ENCODE data around the gene APELA. TPM values are rescaled to one million over a fixed set of nuclear protein-coding genes. Genes with fewer than 3 reads are reported as not detected.

The APELA gene
- total and polyA plus RNA-seq, 2 donors (not counting 1 experiment from before 2014, with no cell fraction given), result not detected

GRCh38 chr4:164918956-164919355 lies 42.0 kb downstream of the APELA start:
- Histone ChIP-seq H3K4me2 (replicated peaks; ENCODE audit: low read depth, low read length, poor library complexity, severe bottlenecking) (no peak overlapping the region), H3K9me3 (ENCODE audit: control extremely low read depth in 1 of 3, control insufficient read depth in 2 of 3, insufficient read depth in 1 of 3, low read length in 2 of 3) (peaks cover 0 to 6% (median 0%) of the 10 kb centered on the region in 3 donors), H3K79me2 (ENCODE audit: control insufficient read depth, insufficient read depth, low read length) (no peaks in the 10 kb centered on the region), H4K20me1 (ENCODE audit: control insufficient read depth, insufficient read depth, low read length, poor library complexity, severe bottlenecking) (no peaks in the 10 kb centered on the region), H3K36me3 (replicated peaks in 1 of 2; ENCODE audit: control extremely low read depth in 1 of 2, control insufficient read depth in 1 of 2, extremely low read depth in 1 of 2, insufficient read depth in 2 of 2, low read length in 1 of 2) (no peaks in the 10 kb centered on the region), H3K27me3 (replicated peaks in 1 of 4; ENCODE audit: control extremely low read depth in 1 of 4, control insufficient read depth in 3 of 4, insufficient read depth in 4 of 4, low read length in 3 of 4) (no peaks in the 10 kb centered on the region), H3K9ac (ENCODE audit: low read length) (no peak overlapping the region), H3K27ac (ENCODE audit: low read length in 2 of 2) (no peak overlapping the region), H3K4me1 (ENCODE audit: control insufficient read depth in 2 of 2, insufficient read depth in 2 of 2, low read length in 2 of 2) (no peaks in the 10 kb centered on the region), H3K4me3 (ENCODE audit: control extremely low read depth in 1 of 5, extremely low read depth in 1 of 5, insufficient read depth in 1 of 5, low read depth in 2 of 5, low read length in 4 of 5) (no peak overlapping the region), H2AFZ (ENCODE audit: insufficient read depth, low read depth, low read length, poor library complexity, severe bottlenecking) (no peak overlapping the region)
- intact Hi-C loops (cut with micrococcal nuclease), result no loop called here
- Mint-ChIP-seq H3K9me3 (ENCODE audit: insufficient read depth) (peaks cover 3% of the 10 kb centered on the region), H3K4me3 (no peak overlapping the region), H3K27me3 (peaks cover 3% of the 10 kb centered on the region), H3K4me1 (no peaks in the 10 kb centered on the region), H3K27ac (no peak overlapping the region)
- no peak for ATAC-seq (ENCODE audit: low read depth)
- no CpG with 5 or more reads among the region's 3 CpGs for WGBS (ENCODE audit: insufficient coverage)
- CTCF ChIA-PET, result no interaction called here
- no peak for TF ChIP-seq CTCF (IDR thresholded peaks at IDR 0.05)
- no peak for TF ChIP-seq EZH2 (IDR thresholded peaks at IDR 0.05; ENCODE audit: borderline replicate concordance, insufficient read depth, low read depth, low read length, poor library complexity, severe bottlenecking)
- DNase-seq, result no peak
- POLR2A ChIA-PET, result no interaction called here

- Histone ChIP-seq H3K79me2 (ENCODE audit: control insufficient read depth, insufficient read depth, low read length) (no peaks in the 10 kb centered on the region), H3K27me3 (replicated peaks in 1 of 4; ENCODE audit: control extremely low read depth in 1 of 4, control insufficient read depth in 3 of 4, insufficient read depth in 4 of 4, low read length in 3 of 4) (no peaks in the 10 kb centered on the region), H3K36me3 (replicated peaks in 1 of 2; ENCODE audit: control extremely low read depth in 1 of 2, control insufficient read depth in 1 of 2, extremely low read depth in 1 of 2, insufficient read depth in 2 of 2, low read length in 1 of 2) (no peaks in the 10 kb centered on the region), H3K4me3 (ENCODE audit: control extremely low read depth in 1 of 5, extremely low read depth in 1 of 5, insufficient read depth in 1 of 5, low read depth in 2 of 5, low read length in 4 of 5) (no peak overlapping the region), H3K4me2 (replicated peaks; ENCODE audit: low read depth, low read length, poor library complexity, severe bottlenecking) (no peak overlapping the region), H3K9me3 (ENCODE audit: control extremely low read depth in 1 of 3, control insufficient read depth in 2 of 3, insufficient read depth in 1 of 3, low read length in 2 of 3) (peaks cover 0 to 11% (median 0%) of the 10 kb centered on the region in 3 donors), H3K9ac (ENCODE audit: low read length) (no peak overlapping the region), H3K27ac (ENCODE audit: low read length in 2 of 2) (no peak overlapping the region), H4K20me1 (ENCODE audit: control insufficient read depth, insufficient read depth, low read length, poor library complexity, severe bottlenecking) (no peaks in the 10 kb centered on the region), H3K4me1 (ENCODE audit: control insufficient read depth in 2 of 2, insufficient read depth in 2 of 2, low read length in 2 of 2) (no peaks in the 10 kb centered on the region), H2AFZ (ENCODE audit: insufficient read depth, low read depth, low read length, poor library complexity, severe bottlenecking) (no peak overlapping the region)
- no peak for DNase-seq
- POLR2A ChIA-PET, result no interaction called here
- Mint-ChIP-seq H3K4me3 (no peak overlapping the region), H3K9me3 (ENCODE audit: insufficient read depth) (peaks cover 3% of the 10 kb centered on the region), H3K4me1 (no peaks in the 10 kb centered on the region), H3K27ac (no peak overlapping the region), H3K27me3 (peaks cover 5% of the 10 kb centered on the region)
- WGBS (ENCODE audit: insufficient coverage), result no CpG with 5 or more reads among the region's 3 CpGs
- intact Hi-C loops (cut with micrococcal nuclease), result no loop called here
- no peak for ATAC-seq (ENCODE audit: low read depth)
- TF ChIP-seq CTCF (IDR thresholded peaks at IDR 0.05) (no peak), EZH2 (IDR thresholded peaks at IDR 0.05; ENCODE audit: borderline replicate concordance, insufficient read depth, low read depth, low read length, poor library complexity, severe bottlenecking) (no peak)
- CTCF ChIA-PET, result no interaction called here
These were observed 47.8 kb downstream of the APELA start for GRCh38 chr4:164924670-164925238.
